GM19023 (cell line): ENCODE data around the gene GSG1L2.

Experiments used
- ATAC-seq: cut with Tn5 transposase; IDR thresholded peaks from one replicate; pipeline ENCODE4 v1.9.1; 2021; ENCODE audit warnings: mild to moderate bottlenecking, moderate library complexity; ENCODE audit not compliant: unreplicated experiment

The GSG1L2 gene

GRCh38 chr17:9821921-9822320 is at the start of gene GSG1L2:
Gene GSG1L2 (minus strand): TSS chr17:9822079. CDS start chr17:9822071, 8 bp downstream.
- ATAC-seq, result no peak

- no peak for ATAC-seq
Observed at GRCh38 chr17:9868552-9868951, 46.7 kb upstream of the GSG1L2 start.

- no peak for ATAC-seq
Observed at GRCh38 chr17:9865586-9865985, 43.7 kb upstream of the GSG1L2 start.

DNA sequence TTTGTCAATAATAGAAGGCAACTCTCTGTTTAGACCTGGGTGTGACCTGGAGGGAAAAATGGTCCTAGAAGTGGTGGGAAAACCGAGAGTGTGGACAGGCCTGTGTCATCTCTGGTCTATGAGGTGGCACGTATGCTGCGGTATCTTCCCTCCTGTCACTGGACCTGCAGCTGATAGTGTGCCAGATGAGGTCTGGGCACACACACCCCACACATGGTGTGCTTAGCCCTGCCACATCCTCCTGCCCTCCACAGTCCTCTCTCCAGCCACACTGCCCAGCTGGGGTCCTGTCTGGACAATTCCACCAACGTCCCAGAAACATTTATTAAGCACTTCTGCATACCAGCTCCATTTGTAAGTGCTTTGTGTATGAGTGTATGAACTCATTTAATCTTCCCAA is 41.1 kb upstream of the GSG1L2 start:
- no peak for ATAC-seq

DNA sequence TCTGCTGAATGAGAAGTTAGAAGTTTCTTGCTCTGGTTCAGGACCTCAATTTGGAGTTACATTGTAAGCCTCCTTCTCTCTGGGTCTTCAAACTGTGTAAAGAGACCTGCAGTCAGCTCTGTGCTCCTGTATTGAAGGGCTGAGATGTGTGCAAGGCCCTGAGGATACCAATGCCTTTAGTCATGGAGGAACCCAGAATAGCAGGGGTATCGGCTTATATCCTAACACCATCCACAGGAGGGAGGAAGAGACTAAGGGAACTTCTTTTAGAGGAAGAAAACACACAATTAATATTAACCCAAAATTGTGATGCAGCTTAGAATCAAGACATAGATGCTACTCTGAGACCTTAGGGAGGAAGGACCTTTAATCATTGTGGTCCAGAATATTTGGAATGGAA is 40.3 kb upstream of the GSG1L2 start:
- no peak for ATAC-seq

DNA sequence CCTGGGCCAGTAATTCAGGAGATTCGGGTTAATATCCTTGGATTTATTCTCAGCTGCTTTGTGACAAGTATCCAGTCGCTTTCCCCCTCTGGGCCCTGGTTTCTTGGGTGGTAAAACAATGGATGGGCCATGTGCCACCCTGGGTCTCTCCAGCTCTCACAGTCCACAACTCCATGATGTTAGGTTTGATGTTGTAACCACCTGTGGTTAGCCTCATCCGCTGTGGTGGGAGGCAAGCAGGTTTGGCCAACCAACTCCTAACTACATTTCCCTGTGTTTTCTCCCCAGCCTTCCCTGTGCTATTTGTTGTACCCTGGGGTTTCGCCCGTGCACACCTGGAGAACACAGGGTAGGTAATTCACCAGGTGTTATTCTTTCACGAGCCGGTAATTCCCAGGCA is 39.0 kb upstream of the GSG1L2 start:
- no peak for ATAC-seq

DNA sequence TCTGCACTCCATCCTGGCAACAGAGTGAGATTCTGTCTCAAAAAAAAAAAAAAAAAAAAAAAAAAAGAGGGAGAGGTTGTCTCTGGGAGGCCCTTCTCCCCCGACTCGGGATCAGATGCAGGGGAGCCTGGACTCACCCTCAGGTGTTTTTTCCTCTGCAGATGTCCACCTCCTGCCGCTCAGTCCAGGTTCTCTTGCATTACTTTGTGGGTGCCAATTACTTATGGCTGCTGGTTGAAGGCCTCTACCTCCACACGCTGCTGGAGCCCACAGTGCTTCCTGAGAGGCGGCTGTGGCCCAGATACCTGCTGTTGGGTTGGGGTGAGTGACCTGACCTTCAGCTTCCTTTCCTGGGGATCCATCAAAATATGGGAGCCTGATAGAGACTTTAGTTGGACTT is 37.9 kb upstream of the GSG1L2 start:
- ATAC-seq, result no peak

DNA sequence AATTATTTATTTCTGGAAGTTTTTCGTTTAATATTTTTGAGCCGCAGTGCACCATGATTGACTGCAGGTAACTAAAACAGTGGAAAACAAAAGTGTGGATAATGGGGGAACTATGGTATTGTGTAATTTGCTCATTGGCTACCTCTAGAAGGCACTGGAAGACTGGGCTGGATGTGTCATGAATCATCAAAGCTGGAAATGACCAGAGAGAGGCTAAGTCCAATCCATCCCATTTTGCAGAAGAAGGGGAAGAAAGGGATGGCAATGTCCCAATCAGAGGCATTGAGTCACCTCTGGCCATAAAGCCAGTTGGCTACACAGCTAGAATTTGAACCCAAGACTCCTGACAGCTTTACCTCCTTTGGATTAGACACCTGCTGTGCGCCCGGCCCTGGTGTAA is 33.2 kb upstream of the GSG1L2 start:
- no peak for ATAC-seq

DNA sequence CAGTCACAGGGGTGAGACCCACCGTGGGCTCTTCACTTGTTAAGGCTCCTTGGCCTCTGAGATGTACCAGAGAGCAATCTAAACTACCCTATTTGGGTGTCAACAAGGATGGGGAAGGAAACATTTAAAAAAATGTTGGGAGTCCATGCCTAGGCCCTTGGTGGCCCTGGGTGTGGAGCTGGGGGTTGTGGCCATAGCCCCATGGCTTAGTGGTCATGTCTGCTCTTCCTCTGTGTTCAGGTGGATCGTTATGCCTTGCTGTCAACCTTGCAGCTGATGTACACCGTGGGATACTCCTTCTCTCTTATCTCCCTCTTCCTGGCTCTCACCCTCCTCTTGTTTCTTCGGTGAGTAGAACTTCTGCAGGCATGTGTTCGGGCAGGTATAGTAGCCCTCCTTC is 32.4 kb upstream of the GSG1L2 start:
- no peak for ATAC-seq

GRCh38 chr17:9850151-9850550 is 28.3 kb upstream of the GSG1L2 start:
- no peak for ATAC-seq

DNA sequence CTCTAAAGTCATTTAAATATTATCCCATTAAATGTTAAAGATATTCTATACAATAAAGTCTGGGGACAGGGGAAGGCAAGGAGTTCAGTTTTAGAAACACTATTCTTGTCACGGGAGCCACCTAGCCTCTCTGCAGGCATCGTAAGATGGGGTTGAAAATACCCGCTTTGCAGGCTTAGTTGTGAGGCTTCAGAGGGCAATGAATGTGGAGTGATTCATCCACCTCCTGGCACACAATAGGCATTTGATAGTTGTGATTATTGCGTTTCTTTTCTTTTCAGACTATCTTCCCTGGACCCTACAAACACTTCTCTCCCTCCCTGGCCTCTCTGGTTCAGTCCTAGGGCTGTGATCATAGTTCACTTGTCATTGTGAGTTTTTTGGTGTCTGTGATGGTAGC is 23.4 kb upstream of the GSG1L2 start:
- no peak for ATAC-seq

DNA sequence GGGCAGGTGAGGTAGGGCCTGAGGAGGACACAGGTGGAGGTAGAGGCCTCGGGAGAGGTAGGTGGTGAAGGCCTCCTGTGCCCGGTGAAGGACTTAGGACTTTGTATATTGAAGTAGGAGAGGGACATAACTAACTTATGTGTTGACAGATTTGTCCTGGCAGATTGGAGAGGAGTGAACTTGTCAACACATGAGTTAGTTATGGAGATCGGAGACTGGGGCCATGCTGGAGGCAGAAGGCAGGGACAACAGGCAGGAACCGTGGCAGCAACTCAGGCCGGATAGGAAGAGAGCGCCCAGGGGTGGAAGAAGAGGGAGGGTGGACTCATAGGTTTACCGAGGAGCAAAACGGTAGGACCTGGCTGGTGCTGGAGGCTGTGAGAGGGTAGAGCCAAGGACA is 22.3 kb upstream of the GSG1L2 start:
- no peak for ATAC-seq

DNA sequence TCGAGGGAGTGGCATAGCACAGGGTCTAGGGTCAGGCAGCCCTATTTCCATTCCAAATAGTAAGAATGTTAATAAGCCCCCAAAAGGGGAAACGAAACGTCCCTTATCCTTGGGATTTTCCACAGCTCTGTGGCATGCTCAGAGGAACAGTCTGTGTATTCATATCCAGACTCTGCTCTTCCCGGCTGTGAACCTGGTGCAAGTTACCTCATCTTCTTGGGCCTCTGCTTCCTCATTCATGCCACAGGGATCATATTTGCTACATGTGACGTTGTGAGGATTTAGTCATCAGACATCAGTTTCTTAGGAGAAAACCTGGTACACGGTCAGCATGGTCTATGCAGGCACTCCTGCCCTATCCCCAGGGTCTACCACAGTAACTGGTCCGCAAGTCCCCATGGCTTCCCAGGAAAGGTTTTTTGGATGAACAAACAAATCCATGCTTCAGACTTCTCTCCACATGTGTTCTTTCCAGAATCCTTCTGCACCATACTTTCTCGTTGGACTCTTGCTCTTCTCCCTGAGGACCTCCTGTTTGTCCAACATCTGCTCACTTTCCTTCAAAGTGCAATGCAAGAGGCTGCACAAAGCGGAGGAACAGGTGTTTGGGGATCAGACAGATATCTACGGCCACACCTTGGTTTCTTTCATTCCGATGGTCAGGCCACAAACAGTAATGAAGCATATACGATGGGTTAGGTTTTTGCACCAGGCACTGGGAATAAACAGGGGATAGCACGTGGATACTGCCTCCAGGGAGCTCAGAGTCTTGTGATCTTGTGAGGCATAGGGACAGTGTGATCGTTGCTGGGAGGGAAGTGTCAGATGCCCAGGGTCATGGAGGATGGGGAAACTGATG is 21.5 kb upstream of the GSG1L2 start:
- no peak for ATAC-seq

DNA sequence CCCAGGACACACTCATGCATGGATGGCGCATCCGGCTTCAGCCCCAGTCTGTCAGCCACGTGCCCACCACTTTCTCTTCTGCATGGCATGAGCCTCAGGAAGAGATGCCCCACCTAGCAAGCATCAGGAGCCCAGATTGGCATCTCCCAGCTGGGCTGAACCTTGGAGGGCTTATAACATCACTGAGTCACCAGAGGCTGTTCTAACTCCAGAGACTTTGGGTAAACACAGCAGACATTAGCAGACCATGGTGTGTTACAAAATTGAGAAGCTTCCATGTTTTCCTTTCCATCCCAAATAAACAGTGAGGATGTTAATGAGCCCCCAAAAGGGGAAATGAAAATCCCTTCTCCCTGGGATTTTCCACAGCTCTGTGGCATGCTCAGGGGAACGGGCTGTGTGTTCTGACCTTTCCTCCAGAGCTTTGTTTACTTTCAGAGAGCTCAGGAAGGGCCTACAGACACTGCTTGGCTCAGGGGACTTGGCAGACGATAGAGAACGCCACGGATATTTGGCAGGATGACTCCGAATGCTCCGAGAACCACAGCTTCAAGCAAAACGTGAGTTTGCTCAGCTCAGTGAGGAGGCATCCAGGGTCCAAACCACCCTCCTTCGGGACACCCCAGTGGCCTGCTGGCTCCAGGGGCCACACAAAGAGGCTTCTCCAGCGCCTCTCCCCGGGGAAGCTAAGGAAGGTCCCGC is 20.3 kb upstream of the GSG1L2 start:
- ATAC-seq, result no peak

DNA sequence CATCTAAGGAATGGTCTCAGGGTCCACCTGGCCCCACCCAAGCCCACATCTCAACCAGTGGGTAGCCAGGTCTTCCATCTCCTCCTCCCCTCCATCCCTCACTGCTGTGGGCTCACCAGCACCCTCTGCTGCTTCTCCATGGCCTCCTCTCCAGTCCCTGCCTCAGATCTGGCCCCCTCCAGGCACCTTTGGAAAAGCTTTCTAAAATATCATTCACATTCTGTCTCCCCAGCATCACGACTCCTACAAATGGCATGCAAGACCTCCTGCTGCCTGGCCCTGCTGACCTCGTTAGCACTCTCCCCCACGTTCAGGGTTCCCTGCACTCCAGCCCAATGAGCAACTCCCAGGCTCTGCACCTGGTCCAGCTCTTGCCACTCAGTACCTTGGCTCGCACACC is 17.6 kb upstream of the GSG1L2 start:
- no peak for ATAC-seq

- no peak for ATAC-seq
Observed at GRCh38 chr17:9837551-9838471, 15.9 kb upstream of the GSG1L2 start.

DNA sequence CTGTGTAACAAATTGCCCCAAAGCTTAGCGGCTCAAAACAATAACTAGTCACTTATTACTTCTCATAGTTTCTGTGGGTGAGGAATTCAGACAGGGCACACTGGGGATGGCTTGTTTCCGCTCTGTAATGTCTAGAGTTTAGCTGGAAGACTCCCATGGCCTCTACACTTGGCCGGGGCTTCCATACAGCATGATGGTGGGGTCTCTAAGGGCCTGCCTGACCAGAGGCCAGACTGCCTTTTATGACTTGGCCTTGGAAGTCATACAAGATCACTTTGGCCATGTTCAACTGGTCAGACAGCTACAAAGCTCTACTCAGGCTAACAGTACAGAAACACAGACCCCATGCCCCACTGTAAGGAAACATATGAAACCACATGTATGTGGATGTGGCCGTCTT is 12.0 kb upstream of the GSG1L2 start:
- no peak for ATAC-seq

DNA sequence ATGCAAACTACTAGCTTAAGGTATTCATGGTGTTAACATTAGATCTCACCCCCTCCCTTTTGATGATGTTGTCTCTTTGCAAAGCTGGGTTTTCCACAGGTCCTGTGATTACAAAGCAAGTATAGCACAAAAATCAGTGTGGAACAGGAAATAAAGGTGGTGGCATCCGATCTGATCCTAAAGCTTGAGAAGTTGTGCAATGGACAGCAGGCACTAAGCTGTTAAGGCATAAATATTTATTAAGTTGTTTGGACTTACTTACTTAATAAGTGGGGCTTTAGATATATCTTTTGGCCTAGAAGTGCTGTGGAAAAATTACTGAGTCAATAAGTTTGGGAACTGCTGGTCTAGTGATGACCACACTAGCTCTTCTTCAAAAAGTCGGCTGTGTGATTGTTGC is 8.8 kb upstream of the GSG1L2 start:
- ATAC-seq, result no peak

GRCh38 chr17:9829343-9829742 is 7.5 kb upstream of the GSG1L2 start:
- no peak for ATAC-seq

DNA sequence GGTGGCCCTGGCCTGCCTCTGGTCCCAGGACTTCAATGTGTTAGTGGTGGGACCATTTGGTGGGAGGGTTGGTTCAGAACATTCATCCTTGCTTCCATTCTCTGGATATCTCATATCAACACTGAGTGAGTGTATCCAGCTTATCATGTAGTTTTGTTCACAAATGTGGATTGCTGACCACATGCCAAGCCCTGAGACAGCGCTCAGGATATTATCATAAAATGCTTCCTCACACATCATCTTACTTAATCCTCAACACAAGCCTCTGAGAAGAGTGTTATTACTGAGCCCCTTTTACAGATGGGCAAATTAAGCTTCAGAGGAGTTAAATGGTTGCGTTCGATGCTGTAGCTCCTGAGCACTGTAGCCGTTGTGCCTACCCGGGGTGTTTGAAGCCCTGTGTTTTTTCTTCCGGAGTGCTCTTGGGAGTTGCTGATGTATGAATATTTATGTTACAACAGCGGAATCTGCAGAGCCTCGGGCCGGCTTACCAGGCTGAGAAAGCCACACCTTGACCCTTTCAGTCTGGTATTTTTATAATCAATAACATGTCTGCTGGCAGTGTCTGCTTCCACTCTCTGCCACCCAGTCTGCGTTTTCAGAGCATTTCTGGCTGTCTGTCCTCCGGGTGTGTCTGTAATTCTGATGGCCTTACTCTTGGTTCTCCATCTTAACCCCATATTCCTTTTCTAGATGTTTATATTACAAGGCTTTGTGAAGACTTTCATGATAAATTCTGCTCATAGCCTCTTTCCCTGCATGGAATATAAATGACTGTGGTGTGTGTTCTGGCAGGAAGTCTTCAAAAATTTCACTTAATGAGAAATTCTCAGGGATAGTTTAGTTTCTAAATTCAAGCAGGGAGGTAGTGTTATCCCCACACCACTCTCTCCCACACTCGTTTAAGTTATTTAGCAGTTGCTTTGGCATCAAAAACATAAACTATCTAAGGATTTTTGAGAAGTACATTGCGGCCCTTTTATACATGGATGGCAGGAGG is 6.7 kb upstream of the GSG1L2 start:
- no peak for ATAC-seq
